Glutamatergic neuron (in vitro differentiated cells): ENCODE results near the gene EMC8. TPM values are rescaled to one million over a fixed set of nuclear protein-coding genes. Genes with fewer than 3 reads are reported as not detected.
A peak's percentile ranks its signal among the peaks of the same experiment; 100 is the strongest.

ENCODE experiments used
- DNase-seq: peaks from one replicate; pipeline ENCODE4 v3.0.0; 2022
- H3K27ac Mint-ChIP-seq: one replicate; pipeline ENCODE4 v1.8.0; 2020; ENCODE audit warnings: mild to moderate bottlenecking, mixed read lengths, inconsistent platforms; ENCODE audit not compliant: unreplicated experiment
- H3K27me3 Mint-ChIP-seq: one replicate; pipeline ENCODE4 v1.8.0; 2020; ENCODE audit warnings: mild to moderate bottlenecking, moderate library complexity, mixed read lengths, inconsistent platforms; ENCODE audit not compliant: unreplicated experiment
- H3K36me3 Mint-ChIP-seq: one replicate; pipeline ENCODE4 v1.8.0; 2020; ENCODE audit warnings: mild to moderate bottlenecking, mixed read lengths, inconsistent platforms; ENCODE audit not compliant: unreplicated experiment
- H3K4me1 Mint-ChIP-seq: one replicate; pipeline ENCODE4 v1.8.0; 2020; ENCODE audit warnings: mild to moderate bottlenecking, low read depth, mixed read lengths, inconsistent platforms; ENCODE audit not compliant: unreplicated experiment
- H3K4me3 Mint-ChIP-seq: one replicate; pipeline ENCODE4 v1.8.0; 2020; ENCODE audit warnings: mild to moderate bottlenecking, mixed read lengths, inconsistent platforms; ENCODE audit not compliant: unreplicated experiment
- H3K9me3 Mint-ChIP-seq: one replicate; pipeline ENCODE4 v1.8.0; 2020; ENCODE audit warnings: mild to moderate bottlenecking, moderate library complexity, mixed read lengths, inconsistent platforms; ENCODE audit not compliant: unreplicated experiment
- CTCF ChIP-seq: fragments of 200-600 bp; sonication (generic); IDR thresholded peaks from one replicate; pipeline ENCODE4 v1.5.0; 2021; ENCODE audit not compliant: partially characterized antibody, unreplicated experiment
- microRNA-seq: library from miRNA; unstranded; fragments of <30 nt; microRNA quantifications from one replicate; pipeline ENCODE4, GENCODE V29; 2020; ENCODE audit not compliant: unreplicated experiment
- total RNA-seq: library from RNA; stranded (reverse); fragmentation: NEBNext Ultra II Directional; extraction: Animal tissue kit (Norgen Biotek cat#: 25700); gene quantifications from one replicate; pipeline ENCODE4 v1.2.1, GENCODE V29; 2021; ENCODE audit not compliant: unreplicated experiment

EMC8 gene
- total RNA-seq, 1 donor from 2014 or later, result 34.2 TPM

- peaks cover 7% of the 10 kb centered on the region for H3K4me1 Mint-ChIP-seq
- DNase-seq, result no peak
- H3K9me3 Mint-ChIP-seq, result peaks cover 5% of the 10 kb centered on the region
- no peak overlapping the region for H3K27ac Mint-ChIP-seq
- no peak overlapping the region for H3K4me3 Mint-ChIP-seq
- H3K27me3 Mint-ChIP-seq, result peaks cover 6% of the 10 kb centered on the region
- no peak for TF ChIP-seq CTCF
- H3K36me3 Mint-ChIP-seq, result peaks cover 4% of the 10 kb centered on the region
Measured at GRCh38 chr16:85729452-85730185, 69.7 kb downstream of the EMC8 start.

GRCh38 chr16:85728879-85729278, 70.5 kb downstream of the EMC8 start:
- no peak for DNase-seq
- H3K27ac Mint-ChIP-seq, result no peak overlapping the region
- no peak overlapping the region for H3K4me3 Mint-ChIP-seq
- peaks cover 9% of the 10 kb centered on the region for H3K27me3 Mint-ChIP-seq
- TF ChIP-seq CTCF, result no peak
- H3K9me3 Mint-ChIP-seq, result peaks cover 6% of the 10 kb centered on the region
- H3K36me3 Mint-ChIP-seq, result peaks cover 4% of the 10 kb centered on the region
- H3K4me1 Mint-ChIP-seq, result peaks cover 11% of the 10 kb centered on the region

Small RNA genes within 50 kb of the gene (microRNA-seq; reads per million reads assigned to microRNA genes)
- gene MIR1910, result 8.5 reads per million, percentile 44 among the genes with 10 or more reads in this experiment

Other genes starting within 250 kb of the EMC8 start
- gene GSE1, start 186.2 kb downstream of the EMC8 start, total RNA-seq, result 473 TPM
- 7.1 TPM for gene GINS2, start 110.6 kb downstream of the EMC8 start, total RNA-seq
- gene C16orf74, start 48.4 kb downstream of the EMC8 start, total RNA-seq, result 2.6 TPM
- 544 TPM for gene COX4I1, start 151 bp upstream of the EMC8 start, total RNA-seq
- 1.0 TPM for gene IRF8, start 99.6 kb upstream of the EMC8 start, total RNA-seq